Spleen (tissue), 11 donors: ENCODE measurements around the gene PDE4D. TPM values are rescaled to one million over a fixed set of nuclear protein-coding genes. Genes with fewer than 3 reads are reported as not detected.

ENCODE experiments used
- DNase-seq: peaks from one replicate; pipeline ENCODE4 v3.0.0-alpha.2; 2020
- H3K27ac ChIP-seq, 8 donors: fragments of 200-600 bp; sonication (generic) in 7 of 8; 1 replicate in 4 of 8; 2 replicates in 4 of 8; pipeline versions ENCODE4 v1.5.0 to v1.8.0; 2016 to 2021; ENCODE audit warnings: inconsistent platforms in 4 of 8, mild to moderate bottlenecking in 4 of 8, moderate library complexity in 1 of 8
- H3K27me3 ChIP-seq, 7 donors: fragments of 200-600 bp; sonication (generic) in 6 of 7; replicated peaks in 1 of 7; 1 replicate in 4 of 7; 2 replicates in 3 of 7; pipeline versions ENCODE4 v1.5.0 to v1.8.0; 2016 to 2021; ENCODE audit warnings: inconsistent platforms in 3 of 7, mild to moderate bottlenecking in 1 of 7
- H3K36me3 ChIP-seq, 6 donors: fragments of 200-600 bp; sonication (generic) in 5 of 6; 1 replicate in 4 of 6; 2 replicates in 2 of 6; pipeline versions ENCODE4 v1.5.0 to v1.8.0; 2016 to 2021; ENCODE audit warnings: inconsistent platforms in 2 of 6
- H3K4me1 ChIP-seq, 6 donors: fragments of 200-600 bp; sonication (generic) in 5 of 6; 1 replicate in 3 of 6; 2 replicates in 3 of 6; pipeline versions ENCODE4 v1.5.0 to v1.8.0; 2016 to 2021; ENCODE audit warnings: inconsistent platforms in 3 of 6
- H3K4me3 ChIP-seq, 8 donors: fragments of 200-600 bp; sonication (generic) in 7 of 8; 1 replicate in 4 of 8; 2 replicates in 4 of 8; pipeline versions ENCODE4 v1.5.0 to v1.8.0; 2016 to 2021; ENCODE audit warnings: inconsistent platforms in 4 of 8, mild to moderate bottlenecking in 4 of 8, moderate library complexity in 2 of 8
- H3K9me3 ChIP-seq, 8 donors: fragments of 200-600 bp; sonication (generic) in 7 of 8; 1 replicate in 4 of 8; 2 replicates in 4 of 8; pipeline versions ENCODE4 v1.5.0 to v1.8.0; 2016 to 2021; ENCODE audit warnings: inconsistent platforms in 4 of 8
- POLR2A ChIP-seq, 3 donors: fragments of 450-650 bp; IDR thresholded peaks; one replicate each; pipeline ENCODE4 v1.5.1; 2017; ENCODE audit warnings: antibody characterized with exemption in 3 of 3, mild to moderate bottlenecking in 1 of 3
- POLR2AphosphoS5 ChIP-seq, 3 donors: sonication (generic); formaldehyde crosslinking; IDR thresholded peaks; one replicate each; pipeline ENCODE4 v1.5.1; 2017; ENCODE audit warnings: antibody characterized with exemption in 3 of 3
- WGBS, 5 donors: extraction: QIAGEN DNeasy Blood & Tissue Kit in 3 of 5; methylation state at CpG; one replicate each; pipeline versions ENCODE4 v1.1.5 to v1.1.7; 2013 to 2018; 5-methylcytosine and 5-hydroxymethylcytosine counted together
- intact Hi-C: fragments of 100-400 bp; cut with DNase I; formaldehyde crosslinking; loops from one replicate; pipeline ENCODE4 v1.15.0; 2023; ENCODE audit warnings: low total_unique reads
- polyA plus RNA-seq, 3 donors: library from polyadenylated mRNA; stranded (reverse); fragments of 200-250 nt; gene quantifications; one replicate each; pipeline ENCODE4 v1.2.1, GENCODE V29; 2013
- total RNA-seq, 7 donors: library from RNA; depleted of rRNA in 3 of 7; stranded (reverse); fragments of >200 nt in 3 of 7; fragmentation: NEBNext Ultra II Directional in 4 of 7; extraction: Animal tissue kit (Norgen Biotek cat#: 25700) in 4 of 7; gene quantifications; one replicate each; pipeline versions ENCODE4 v1.1.0 to v1.2.1, GENCODE V29; 2016 to 2021
- TF ChIP-seq, protein P1 (sequence below), 11 experiments: fragments of 200-600 bp in 7 of 11; fragments of 450-650 bp in 4 of 11; sonication (generic) in 4 of 11; IDR thresholded peaks in 8 of 11; conservative IDR thresholded peaks in 3 of 11; 1 replicate in 7 of 11; 2 replicates in 4 of 11; pipeline versions ENCODE4 v1.4.0 to v1.8.0; 2016 to 2021; ENCODE audit warnings: antibody characterized with exemption in 11 of 11, inconsistent platforms in 4 of 11, mild to moderate bottlenecking in 1 of 11
- donor health status: healthy with polysubstance abuse.
- donor health status: DM: no; HTN: no; CAD: no; lungs with moderate emphysema.
- donor health status: DM: no; HTN: no; CAD: no.
- donor health status: Bipolar disorder and iron deficiency.
- donor health status: healthy.
- donor health status: DM: no; HTN: no; CAD: no.
- donor health status: DM: yes; HTN: yes; CAD: no.

PDE4D gene
- total and polyA plus RNA-seq, 10 donors = 0.88 to 51.8 (median 18.2) TPM

DNA sequence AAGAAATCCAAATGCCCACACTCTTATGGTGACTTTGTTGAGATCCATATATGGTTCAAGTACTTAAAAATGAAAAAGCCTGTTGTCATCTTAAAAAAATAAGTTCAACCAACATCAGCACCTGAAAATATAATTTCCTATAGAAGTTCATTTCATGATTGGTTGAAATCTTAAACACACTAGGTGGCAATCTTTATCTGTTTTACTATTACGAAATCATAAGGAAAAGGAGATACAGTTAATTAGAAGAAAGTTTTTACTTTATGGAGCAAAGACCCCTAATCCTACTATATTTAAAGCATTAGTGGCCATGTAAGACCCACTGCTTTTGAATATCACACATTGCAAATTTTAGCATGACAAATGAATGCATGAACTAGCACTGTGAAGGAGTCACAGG lies 694.7 kb downstream of the PDE4D start:
- H3K4me1 ChIP-seq = no peaks in the 10 kb centered on the region
- TF ChIP-seq POLR2A (IDR thresholded peaks at IDR 0.05) = no peak
- no peak for TF ChIP-seq POLR2AphosphoS5 (IDR thresholded peaks at IDR 0.05)
- TF ChIP-seq, protein P1, sequence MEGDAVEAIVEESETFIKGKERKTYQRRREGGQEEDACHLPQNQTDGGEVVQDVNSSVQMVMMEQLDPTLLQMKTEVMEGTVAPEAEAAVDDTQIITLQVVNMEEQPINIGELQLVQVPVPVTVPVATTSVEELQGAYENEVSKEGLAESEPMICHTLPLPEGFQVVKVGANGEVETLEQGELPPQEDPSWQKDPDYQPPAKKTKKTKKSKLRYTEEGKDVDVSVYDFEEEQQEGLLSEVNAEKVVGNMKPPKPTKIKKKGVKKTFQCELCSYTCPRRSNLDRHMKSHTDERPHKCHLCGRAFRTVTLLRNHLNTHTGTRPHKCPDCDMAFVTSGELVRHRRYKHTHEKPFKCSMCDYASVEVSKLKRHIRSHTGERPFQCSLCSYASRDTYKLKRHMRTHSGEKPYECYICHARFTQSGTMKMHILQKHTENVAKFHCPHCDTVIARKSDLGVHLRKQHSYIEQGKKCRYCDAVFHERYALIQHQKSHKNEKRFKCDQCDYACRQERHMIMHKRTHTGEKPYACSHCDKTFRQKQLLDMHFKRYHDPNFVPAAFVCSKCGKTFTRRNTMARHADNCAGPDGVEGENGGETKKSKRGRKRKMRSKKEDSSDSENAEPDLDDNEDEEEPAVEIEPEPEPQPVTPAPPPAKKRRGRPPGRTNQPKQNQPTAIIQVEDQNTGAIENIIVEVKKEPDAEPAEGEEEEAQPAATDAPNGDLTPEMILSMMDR (IDR thresholded peaks at IDR 0.05 in 8 of 11, conservative IDR thresholded peaks at IDR 0.05 in 3 of 11) = no peak
- DNase-seq = no peak
- 83 to 97% (median 93%) methylated on average over 1 of the region's 1 CpG for WGBS, 5 donors
- no peaks in the 10 kb centered on the region for H3K9me3 ChIP-seq
- H3K4me3 ChIP-seq = no peak overlapping the region
- no peak overlapping the region for H3K27ac ChIP-seq
- H3K36me3 ChIP-seq = no peaks in the 10 kb centered on the region
- no peaks in the 10 kb centered on the region for H3K27me3 ChIP-seq
- intact Hi-C loops = no loop called here

DNA sequence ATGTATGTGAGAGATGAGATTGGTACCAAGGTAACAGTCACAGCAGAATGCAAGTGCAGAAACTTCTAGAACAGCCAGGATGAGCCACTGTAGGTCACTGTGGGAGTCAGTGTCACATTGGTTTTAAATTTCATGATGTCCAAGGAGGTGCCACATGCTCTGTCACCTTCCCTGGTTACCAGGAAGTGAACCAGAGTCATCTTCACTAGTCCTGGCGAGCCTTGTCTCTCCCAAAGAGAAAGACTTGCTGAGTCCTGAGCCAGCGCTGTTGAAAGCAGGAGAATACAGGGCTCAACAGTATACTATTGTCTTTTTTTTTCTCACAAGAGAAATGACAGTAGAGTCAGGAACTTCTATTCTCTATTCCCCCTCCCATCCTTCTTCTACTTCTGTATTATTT lies 695.2 kb downstream of the PDE4D start:
- Histone ChIP-seq H3K36me3 (no peaks in the 10 kb centered on the region), H3K27ac (no peak overlapping the region), H3K4me3 (no peak overlapping the region), H3K4me1 (no peaks in the 10 kb centered on the region), H3K9me3 (no peaks in the 10 kb centered on the region), H3K27me3 (no peaks in the 10 kb centered on the region)
- intact Hi-C loops = no loop called here
- TF ChIP-seq POLR2A (IDR thresholded peaks at IDR 0.05) (no peak), POLR2AphosphoS5 (IDR thresholded peaks at IDR 0.05) (no peak)
- TF ChIP-seq, protein P1 (IDR thresholded peaks at IDR 0.05 in 8 of 11, conservative IDR thresholded peaks at IDR 0.05 in 3 of 11) = no peak
- 78 to 97% (median 90%) methylated on average over 2 of the region's 2 CpGs for WGBS, 5 donors
- no peak for DNase-seq

DNA sequence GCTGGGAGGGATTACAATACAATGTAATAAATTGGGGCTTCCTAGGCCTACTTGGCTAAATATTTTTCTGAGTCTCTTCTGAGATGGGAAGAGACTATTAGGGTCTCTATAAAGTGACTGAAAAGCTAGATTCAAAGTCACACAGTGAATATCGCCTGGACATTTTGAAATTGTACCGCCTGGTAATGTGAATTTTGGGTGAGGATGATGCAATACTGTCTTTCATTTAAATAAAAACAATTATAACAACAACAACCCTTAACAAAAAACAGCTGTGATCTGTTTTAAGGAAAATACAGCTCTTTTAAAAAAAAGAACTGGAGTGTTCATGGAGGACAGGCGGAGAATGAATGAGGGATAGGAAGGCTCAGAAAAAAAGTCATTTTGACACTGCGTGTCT lies 695.6 kb downstream of the PDE4D start:
- no peaks in the 10 kb centered on the region for H3K27me3 ChIP-seq
- intact Hi-C loops = no loop called here
- H3K27ac ChIP-seq = no peak overlapping the region
- H3K4me1 ChIP-seq = no peaks in the 10 kb centered on the region
- 68 to 82% (median 70%) methylated on average over 4 of the region's 4 CpGs for WGBS, 5 donors
- TF ChIP-seq POLR2A (IDR thresholded peaks at IDR 0.05) = no peak
- TF ChIP-seq, protein P1 (IDR thresholded peaks at IDR 0.05 in 8 of 11, conservative IDR thresholded peaks at IDR 0.05 in 3 of 11) = no peak
- no peak for TF ChIP-seq POLR2AphosphoS5 (IDR thresholded peaks at IDR 0.05)
- H3K4me3 ChIP-seq = no peak overlapping the region
- H3K9me3 ChIP-seq = no peaks in the 10 kb centered on the region
- H3K36me3 ChIP-seq = no peaks in the 10 kb centered on the region
- no peak for DNase-seq

GRCh38 chr5:59193616-59194319 lies 699.8 kb downstream of the PDE4D start:
- H3K4me1 ChIP-seq = peaks cover 0 to 2% (median 2%) of the 10 kb centered on the region in 6 donors
- intact Hi-C loops = loop anchor here (5.0 kb wide), 2 partner anchors 184 to 609 kb away; no protein-coding TSS in a partner anchor
- no peak overlapping the region for H3K4me3 ChIP-seq
- H3K36me3 ChIP-seq = no peaks in the 10 kb centered on the region
- H3K27me3 ChIP-seq = no peaks in the 10 kb centered on the region
- H3K27ac ChIP-seq = no peak overlapping the region
- H3K9me3 ChIP-seq = no peaks in the 10 kb centered on the region
- DNase-seq = no peak
- WGBS, 5 donors = 63 to 81% (median 73%) methylated on average over 3 of the region's 3 CpGs
- TF ChIP-seq POLR2A (IDR thresholded peaks at IDR 0.05) (no peak), POLR2AphosphoS5 (IDR thresholded peaks at IDR 0.05) (no peak)
- TF ChIP-seq, protein P1 (IDR thresholded peaks at IDR 0.05 in 8 of 11, conservative IDR thresholded peaks at IDR 0.05 in 3 of 11) = no peak
